ENCODE measurements around the gene LNPEP. TPM values are rescaled to one million over a fixed set of nuclear protein-coding genes. Genes with fewer than 3 reads are reported as not detected.

Gene LNPEP
- total RNA-seq, 4 donors from 2014 or later = 40.4 to 71.8 (median 51.3) TPM

DNA sequence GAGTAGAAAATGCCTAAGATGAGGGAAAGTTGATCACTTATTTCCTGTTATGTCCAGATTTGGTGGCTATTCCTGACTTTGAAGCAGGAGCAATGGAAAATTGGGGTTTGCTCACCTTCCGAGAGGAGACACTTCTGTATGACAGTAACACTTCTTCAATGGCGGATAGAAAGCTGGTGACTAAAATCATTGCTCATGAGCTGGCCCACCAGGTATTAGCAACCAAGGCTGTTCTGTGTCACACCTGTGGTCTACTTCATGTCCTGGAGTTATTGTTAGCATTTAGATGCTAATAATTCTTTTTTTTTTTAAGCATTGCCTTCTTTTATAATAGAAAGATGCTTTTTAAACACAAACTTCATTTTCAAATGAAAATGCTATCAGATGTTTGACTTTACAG, 57.9 kb downstream of the LNPEP start:
- H3K4me1 ChIP-seq = no peaks in the 10 kb centered on the region
- TF ChIP-seq EP300 (IDR thresholded peaks at IDR 0.05) = no peak
- TF ChIP-seq, protein P1, sequence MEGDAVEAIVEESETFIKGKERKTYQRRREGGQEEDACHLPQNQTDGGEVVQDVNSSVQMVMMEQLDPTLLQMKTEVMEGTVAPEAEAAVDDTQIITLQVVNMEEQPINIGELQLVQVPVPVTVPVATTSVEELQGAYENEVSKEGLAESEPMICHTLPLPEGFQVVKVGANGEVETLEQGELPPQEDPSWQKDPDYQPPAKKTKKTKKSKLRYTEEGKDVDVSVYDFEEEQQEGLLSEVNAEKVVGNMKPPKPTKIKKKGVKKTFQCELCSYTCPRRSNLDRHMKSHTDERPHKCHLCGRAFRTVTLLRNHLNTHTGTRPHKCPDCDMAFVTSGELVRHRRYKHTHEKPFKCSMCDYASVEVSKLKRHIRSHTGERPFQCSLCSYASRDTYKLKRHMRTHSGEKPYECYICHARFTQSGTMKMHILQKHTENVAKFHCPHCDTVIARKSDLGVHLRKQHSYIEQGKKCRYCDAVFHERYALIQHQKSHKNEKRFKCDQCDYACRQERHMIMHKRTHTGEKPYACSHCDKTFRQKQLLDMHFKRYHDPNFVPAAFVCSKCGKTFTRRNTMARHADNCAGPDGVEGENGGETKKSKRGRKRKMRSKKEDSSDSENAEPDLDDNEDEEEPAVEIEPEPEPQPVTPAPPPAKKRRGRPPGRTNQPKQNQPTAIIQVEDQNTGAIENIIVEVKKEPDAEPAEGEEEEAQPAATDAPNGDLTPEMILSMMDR (IDR thresholded peaks at IDR 0.05) = no peak
- peaks cover 0 to 48% (median 0%) of the 10 kb centered on the region in 3 donors for H3K36me3 ChIP-seq
- DNase-seq (ENCODE audit: low spot score in 2 of 2) = no peak
- no peaks in the 10 kb centered on the region for H3K27me3 ChIP-seq
- H3K4me3 ChIP-seq = no peak overlapping the region
- WGBS, 2 donors = 96 to 98% methylated on average over 2 of the region's 2 CpGs
- no peak overlapping the region for H3K27ac ChIP-seq
- H3K9me3 ChIP-seq = no peaks in the 10 kb centered on the region

DNA sequence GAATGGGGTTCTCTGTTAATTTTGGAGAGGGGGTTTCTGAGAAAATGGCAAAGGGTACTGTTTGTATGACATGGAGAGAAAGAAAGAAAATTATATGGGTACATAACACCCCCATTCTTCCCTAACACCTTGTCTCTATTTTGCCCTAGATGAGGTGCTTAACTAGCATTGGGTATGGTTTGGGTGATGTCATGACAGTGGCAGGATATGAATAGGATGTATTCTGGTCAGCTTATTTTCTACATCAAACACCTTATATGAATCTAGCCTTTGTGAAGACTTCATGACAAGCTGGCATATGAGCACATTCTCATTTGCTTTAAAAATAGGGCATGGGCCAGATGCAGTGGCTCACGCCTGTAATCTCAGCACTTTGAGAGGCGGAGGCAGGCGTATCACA, 58.6 kb downstream of the LNPEP start:
- H3K4me1 ChIP-seq = no peaks in the 10 kb centered on the region
- H3K4me3 ChIP-seq = no peak overlapping the region
- DNase-seq (ENCODE audit: low spot score in 2 of 2) = no peak
- no peaks in the 10 kb centered on the region for H3K27me3 ChIP-seq
- TF ChIP-seq EP300 (IDR thresholded peaks at IDR 0.05) = no peak
- no peak for TF ChIP-seq POLR2A (IDR thresholded peaks at IDR 0.05)
- TF ChIP-seq, protein P1 (IDR thresholded peaks at IDR 0.05) = no peak
- WGBS, 2 donors = 97 to 98% methylated on average over 3 of the region's 3 CpGs
- peaks cover 0 to 51% (median 0%) of the 10 kb centered on the region in 3 donors for H3K36me3 ChIP-seq
- no peaks in the 10 kb centered on the region for H3K9me3 ChIP-seq
- no peak overlapping the region for H3K27ac ChIP-seq

DNA sequence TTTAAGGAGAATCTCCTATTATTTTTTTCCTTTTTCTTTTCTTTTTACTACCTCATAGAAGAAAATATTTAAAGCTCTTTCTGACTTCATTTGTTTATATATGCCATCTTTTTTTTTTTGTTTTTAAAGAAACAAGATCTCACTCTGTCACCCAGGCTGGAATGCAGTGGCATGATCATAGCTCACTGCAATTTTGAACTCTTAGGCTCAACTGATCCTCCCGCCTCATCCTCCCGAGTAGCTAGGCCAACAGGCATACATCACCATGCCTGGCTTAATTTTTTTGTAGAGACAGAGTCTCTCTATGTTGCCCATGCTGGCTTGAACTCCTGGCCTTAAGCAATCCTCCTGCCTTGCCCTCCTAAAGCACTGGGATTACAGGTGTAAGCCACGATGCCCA, 59.5 kb downstream of the LNPEP start:
- no peak for TF ChIP-seq EP300 (IDR thresholded peaks at IDR 0.05)
- TF ChIP-seq, protein P1 (IDR thresholded peaks at IDR 0.05) = no peak
- TF ChIP-seq POLR2A (IDR thresholded peaks at IDR 0.05) = no peak
- Histone ChIP-seq H3K4me1 (peaks cover 0 to 4% (median 0%) of the 10 kb centered on the region in 4 donors), H3K9me3 (no peaks in the 10 kb centered on the region), H3K36me3 (peaks cover 0 to 48% (median 0%) of the 10 kb centered on the region in 3 donors), H3K27ac (no peak overlapping the region), H3K4me3 (no peak overlapping the region), H3K27me3 (no peaks in the 10 kb centered on the region)
- WGBS, 2 donors = 77 to 85% methylated on average over 3 of the region's 3 CpGs
- no peak for DNase-seq (ENCODE audit: low spot score in 2 of 2)

DNA sequence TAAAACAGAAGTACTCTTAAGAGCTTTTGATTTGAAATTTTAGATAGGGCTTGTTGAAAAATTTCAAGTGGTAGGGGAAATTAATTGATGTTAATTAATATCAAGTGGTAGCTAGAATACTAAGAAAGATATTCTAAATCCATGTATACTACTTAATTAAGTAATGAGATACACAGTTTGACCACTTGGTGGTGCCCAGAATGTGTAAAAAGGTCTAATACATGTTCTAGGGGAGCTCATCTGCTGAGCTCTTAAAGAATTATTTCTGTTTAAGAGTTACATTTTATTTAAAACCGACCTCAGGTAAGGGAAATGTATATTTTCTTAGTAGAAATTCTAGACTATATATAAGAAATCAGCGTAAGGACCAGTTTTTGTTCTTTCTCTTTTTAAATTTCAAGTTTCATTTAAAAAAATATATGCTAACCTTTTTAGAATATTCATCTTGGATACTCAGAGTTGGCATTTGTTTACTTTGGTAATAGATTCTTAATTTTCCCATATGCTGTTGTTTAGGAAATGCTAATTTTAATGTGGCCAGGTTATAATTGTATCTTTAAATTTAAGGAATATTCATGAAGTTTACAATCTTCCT, 61.5 kb downstream of the LNPEP start:
- peak in 1 of 2 donors; percentile 16 for DNase-seq (ENCODE audit: low spot score in 2 of 2)
- Histone ChIP-seq H3K4me3 (no peak overlapping the region), H3K36me3 (peaks cover 0 to 51% (median 0%) of the 10 kb centered on the region in 3 donors), H3K27ac (no peak overlapping the region), H3K9me3 (no peaks in the 10 kb centered on the region), H3K27me3 (no peaks in the 10 kb centered on the region), H3K4me1 (peaks cover 0 to 4% (median 0%) of the 10 kb centered on the region in 4 donors)
- TF ChIP-seq POLR2A (IDR thresholded peaks at IDR 0.05) = no peak
- TF ChIP-seq, protein P1 (IDR thresholded peaks at IDR 0.05) = peak; percentile 12 to 41 (median 33)
- WGBS, 2 donors = 49% methylated on average over 2 of the region's 2 CpGs

DNA sequence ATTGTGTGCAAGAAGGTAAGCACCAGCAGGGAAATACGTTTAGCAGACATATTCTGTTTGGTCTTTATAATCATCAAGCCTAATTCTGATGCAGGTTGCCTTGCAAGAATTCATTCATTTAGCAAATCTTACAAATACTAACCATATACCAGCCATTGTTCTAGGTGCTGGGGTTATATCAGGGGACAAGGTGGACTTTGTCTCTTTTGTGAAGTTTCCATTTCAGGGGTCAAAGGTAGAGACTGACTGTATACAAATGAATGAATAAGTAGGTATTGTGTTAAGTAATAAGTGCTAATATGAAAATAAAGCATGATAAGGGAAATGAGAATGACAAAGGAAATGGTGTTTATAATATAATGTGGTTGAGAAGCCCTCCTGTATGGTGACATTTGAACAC, 64.0 kb downstream of the LNPEP start:
- DNase-seq (ENCODE audit: low spot score in 2 of 2) = no peak
- Histone ChIP-seq H3K27me3 (no peaks in the 10 kb centered on the region), H3K9me3 (no peaks in the 10 kb centered on the region), H3K27ac (no peak overlapping the region), H3K36me3 (peaks cover 0 to 50% (median 0%) of the 10 kb centered on the region in 3 donors), H3K4me3 (no peak overlapping the region), H3K4me1 (peaks cover 0 to 4% (median 0%) of the 10 kb centered on the region in 4 donors)
- TF ChIP-seq EP300 (IDR thresholded peaks at IDR 0.05) (no peak), POLR2A (IDR thresholded peaks at IDR 0.05) (no peak)
- TF ChIP-seq, protein P1 (IDR thresholded peaks at IDR 0.05) = no peak
- 81 to 93% methylated on average over 1 of the region's 1 CpG for WGBS, 2 donors
